SK-N-SH treated with all-trans-retinoic acid at 6 μM for 48 hours (cell line): ENCODE results near the gene CDH4.

ENCODE experiments used
- ATAC-seq: fragments of 200-7000 bp; cut with Tn5 transposase; 3 replicates; pipeline ENCODE4 v1.9.1; 2020; ENCODE audit warnings: mild to moderate bottlenecking, moderate library complexity
- ARNTL ChIP-seq: fragments of 450-650 bp; formaldehyde crosslinking; IDR thresholded peaks from 2 replicates; pipeline ENCODE4 v1.5.0; 2020; ENCODE audit warnings: low read depth, mild to moderate bottlenecking, moderate library complexity, borderline replicate concordance
- BACH2 ChIP-seq: fragments of 250-450 bp; sonication (Bioruptor Pico); IDR thresholded peaks from 2 replicates; pipeline ENCODE4 v1.9.0; 2021; ENCODE audit warnings: mild to moderate bottlenecking, borderline replicate concordance
- CSDC2 ChIP-seq: fragments of 250-450 bp; sonication (Bioruptor Pico); IDR thresholded peaks from 2 replicates; pipeline ENCODE4 v1.5.0; 2020; ENCODE audit warnings: mild to moderate bottlenecking, moderate library complexity
- GLIS3 ChIP-seq: fragments of 250-450 bp; sonication (Bioruptor Pico); IDR thresholded peaks from 2 replicates; pipeline ENCODE4 v1.5.0; 2020; ENCODE audit warnings: mild to moderate bottlenecking, moderate library complexity
- ISL1 ChIP-seq: fragments of 250-450 bp; sonication (Bioruptor Pico); IDR thresholded peaks from 2 replicates; pipeline ENCODE4 v2.1.2; 2022; ENCODE audit warnings: mild to moderate bottlenecking, moderate library complexity
- OSR1 ChIP-seq: fragments of 250-450 bp; sonication (Bioruptor Pico); IDR thresholded peaks from 2 replicates; pipeline ENCODE4 v1.8.0; 2022; ENCODE audit warnings: moderate library complexity, mild to moderate bottlenecking, inconsistent platforms
- PPARA ChIP-seq: fragments of 250-450 bp; sonication (Bioruptor Pico); IDR thresholded peaks from 2 replicates; pipeline ENCODE4 v1.5.0; 2020; ENCODE audit warnings: mild to moderate bottlenecking, borderline replicate concordance
- RARB ChIP-seq: fragments of 250-450 bp; sonication (Bioruptor Pico); IDR thresholded peaks from 2 replicates; pipeline ENCODE4 v1.8.0; 2021; ENCODE audit warnings: mild to moderate bottlenecking, moderate library complexity
- TCF4 ChIP-seq: fragments of 250-450 bp; sonication (Bioruptor Pico); IDR thresholded peaks from 2 replicates; pipeline ENCODE4 v1.8.0; 2021; ENCODE audit warnings: mild to moderate bottlenecking, moderate library complexity, borderline replicate concordance
- TOX ChIP-seq: fragments of 250-450 bp; sonication (Bioruptor Pico); IDR thresholded peaks from 2 replicates; pipeline ENCODE4 v1.8.0; 2021; ENCODE audit warnings: mild to moderate bottlenecking, moderate library complexity, borderline replicate concordance
- ZC3H10 ChIP-seq: fragments of 250-450 bp; sonication (Bioruptor Pico); IDR thresholded peaks from 2 replicates; pipeline ENCODE4 v1.5.1; 2021; ENCODE audit warnings: mild to moderate bottlenecking, moderate library complexity
- ZFP3 ChIP-seq: fragments of 250-450 bp; sonication (Bioruptor Pico); IDR thresholded peaks from 2 replicates; pipeline ENCODE4 v1.5.0; 2020; ENCODE audit warnings: mild to moderate bottlenecking, moderate library complexity
- ZNF565 ChIP-seq: fragments of 450-650 bp; formaldehyde crosslinking; conservative IDR thresholded peaks from 2 replicates; pipeline ENCODE4 v1.5.0; 2020; ENCODE audit warnings: low read depth, mild to moderate bottlenecking, moderate library complexity
- ZNF70 ChIP-seq: fragments of 450-650 bp; formaldehyde crosslinking; IDR thresholded peaks from 2 replicates; pipeline ENCODE4 v1.5.0; 2020; ENCODE audit warnings: mild to moderate bottlenecking, moderate library complexity
- ZNF8 ChIP-seq: fragments of 450-650 bp; formaldehyde crosslinking; IDR thresholded peaks from 2 replicates; pipeline ENCODE4 v1.5.0; 2020; ENCODE audit warnings: mild to moderate bottlenecking, moderate library complexity
- TF ChIP-seq, protein P1 (sequence below): fragments of 250-450 bp; sonication (Bioruptor Pico); IDR thresholded peaks from 2 replicates; pipeline ENCODE4 v1.5.1; 2021; ENCODE audit warnings: mild to moderate bottlenecking, moderate library complexity
- TF ChIP-seq, protein P2 (sequence below): fragments of 250-450 bp; sonication (Bioruptor Pico); IDR thresholded peaks from 2 replicates; pipeline ENCODE4 v1.8.0; 2021; ENCODE audit warnings: low read depth, mild to moderate bottlenecking, moderate library complexity, borderline replicate concordance
- TF ChIP-seq, protein P3 (sequence below): fragments of 250-450 bp; sonication (Bioruptor Pico); IDR thresholded peaks from 2 replicates; pipeline ENCODE4 v1.5.1; 2020; ENCODE audit warnings: low read depth, mild to moderate bottlenecking, moderate library complexity
- TF ChIP-seq, protein P4 (sequence below): fragments of 250-450 bp; sonication (Bioruptor Pico); IDR thresholded peaks from 2 replicates; pipeline ENCODE4 v1.5.0; 2020; ENCODE audit warnings: mild to moderate bottlenecking, moderate library complexity

The CDH4 gene

DNA sequence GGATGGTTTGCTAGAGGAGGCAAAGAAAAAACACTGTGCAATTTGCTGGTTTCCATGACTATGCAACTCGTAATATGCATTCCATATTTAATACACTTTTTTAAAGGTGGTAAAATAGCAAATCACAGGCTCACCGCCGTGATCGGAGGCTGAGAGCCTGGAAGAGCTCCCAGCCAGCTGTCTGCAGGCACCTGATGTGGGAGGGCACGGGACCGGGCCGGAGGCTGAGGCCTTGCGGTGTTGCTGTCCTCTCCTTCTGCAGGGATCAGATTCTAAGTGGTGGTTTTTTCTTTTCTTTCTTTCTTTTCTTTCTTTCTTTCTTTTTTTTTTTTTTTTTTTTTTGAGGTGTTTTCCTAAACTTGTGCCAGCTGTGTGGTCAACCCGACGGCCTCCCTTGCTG is 282.3 kb downstream of the CDH4 start:
- no peak for ATAC-seq
- TF ChIP-seq OSR1 (CRISPR knock-in tag) (no peak), ZFP3 (no peak), TOX (CRISPR knock-in tag) (no peak), ZNF565 (CRISPR knock-in tag) (no peak), CSDC2 (CRISPR knock-in tag) (no peak), PPARA (CRISPR knock-in tag) (no peak), RARB (no peak), BACH2 (CRISPR knock-in tag) (no peak), ARNTL (CRISPR knock-in tag) (no peak), ZNF70 (CRISPR knock-in tag) (no peak), ZNF8 (CRISPR knock-in tag) (no peak), TCF4 (CRISPR knock-in tag) (no peak)
- TF ChIP-seq, protein P1, sequence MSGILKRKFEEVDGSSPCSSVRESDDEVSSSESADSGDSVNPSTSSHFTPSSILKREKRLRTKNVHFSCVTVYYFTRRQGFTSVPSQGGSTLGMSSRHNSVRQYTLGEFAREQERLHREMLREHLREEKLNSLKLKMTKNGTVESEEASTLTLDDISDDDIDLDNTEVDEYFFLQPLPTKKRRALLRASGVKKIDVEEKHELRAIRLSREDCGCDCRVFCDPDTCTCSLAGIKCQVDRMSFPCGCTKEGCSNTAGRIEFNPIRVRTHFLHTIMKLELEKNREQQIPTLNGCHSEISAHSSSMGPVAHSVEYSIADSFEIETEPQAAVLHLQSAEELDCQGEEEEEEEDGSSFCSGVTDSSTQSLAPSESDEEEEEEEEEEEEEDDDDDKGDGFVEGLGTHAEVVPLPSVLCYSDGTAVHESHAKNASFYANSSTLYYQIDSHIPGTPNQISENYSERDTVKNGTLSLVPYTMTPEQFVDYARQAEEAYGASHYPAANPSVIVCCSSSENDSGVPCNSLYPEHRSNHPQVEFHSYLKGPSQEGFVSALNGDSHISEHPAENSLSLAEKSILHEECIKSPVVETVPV (CRISPR knock-in tag) = no peak
- TF ChIP-seq, protein P2, sequence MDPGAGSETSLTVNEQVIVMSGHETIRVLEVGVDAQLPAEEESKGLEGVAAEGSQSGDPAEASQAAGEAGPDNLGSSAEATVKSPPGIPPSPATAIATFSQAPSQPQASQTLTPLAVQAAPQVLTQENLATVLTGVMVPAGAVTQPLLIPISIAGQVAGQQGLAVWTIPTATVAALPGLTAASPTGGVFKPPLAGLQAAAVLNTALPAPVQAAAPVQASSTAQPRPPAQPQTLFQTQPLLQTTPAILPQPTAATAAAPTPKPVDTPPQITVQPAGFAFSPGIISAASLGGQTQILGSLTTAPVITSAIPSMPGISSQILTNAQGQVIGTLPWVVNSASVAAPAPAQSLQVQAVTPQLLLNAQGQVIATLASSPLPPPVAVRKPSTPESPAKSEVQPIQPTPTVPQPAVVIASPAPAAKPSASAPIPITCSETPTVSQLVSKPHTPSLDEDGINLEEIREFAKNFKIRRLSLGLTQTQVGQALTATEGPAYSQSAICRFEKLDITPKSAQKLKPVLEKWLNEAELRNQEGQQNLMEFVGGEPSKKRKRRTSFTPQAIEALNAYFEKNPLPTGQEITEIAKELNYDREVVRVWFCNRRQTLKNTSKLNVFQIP = no peak
- TF ChIP-seq, protein P3, sequence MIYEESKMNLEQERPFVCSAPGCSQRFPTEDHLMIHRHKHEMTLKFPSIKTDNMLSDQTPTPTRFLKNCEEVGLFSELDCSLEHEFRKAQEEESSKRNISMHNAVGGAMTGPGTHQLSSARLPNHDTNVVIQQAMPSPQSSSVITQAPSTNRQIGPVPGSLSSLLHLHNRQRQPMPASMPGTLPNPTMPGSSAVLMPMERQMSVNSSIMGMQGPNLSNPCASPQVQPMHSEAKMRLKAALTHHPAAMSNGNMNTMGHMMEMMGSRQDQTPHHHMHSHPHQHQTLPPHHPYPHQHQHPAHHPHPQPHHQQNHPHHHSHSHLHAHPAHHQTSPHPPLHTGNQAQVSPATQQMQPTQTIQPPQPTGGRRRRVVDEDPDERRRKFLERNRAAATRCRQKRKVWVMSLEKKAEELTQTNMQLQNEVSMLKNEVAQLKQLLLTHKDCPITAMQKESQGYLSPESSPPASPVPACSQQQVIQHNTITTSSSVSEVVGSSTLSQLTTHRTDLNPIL (CRISPR knock-in tag) = no peak
- TF ChIP-seq, all 23 proteins: peak for 0

DNA sequence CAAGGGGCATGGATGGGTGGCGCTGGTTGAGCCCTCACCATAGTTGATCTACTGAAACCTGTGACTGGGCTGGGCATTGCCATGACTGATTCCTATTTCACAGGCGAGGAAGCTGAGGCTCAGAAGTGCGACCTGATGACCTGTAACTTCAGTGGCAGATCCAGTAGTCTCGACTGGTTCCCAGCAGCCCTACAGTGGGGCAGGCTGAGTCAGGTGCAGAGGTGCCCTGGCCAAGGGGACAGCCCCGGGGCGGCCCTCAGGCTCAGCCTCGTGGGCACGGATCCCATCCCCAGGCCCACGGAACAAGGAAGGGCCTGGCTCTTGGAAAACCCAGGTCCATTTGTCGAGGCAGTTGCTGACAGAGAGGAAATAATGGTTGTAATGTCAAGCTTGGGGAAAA is 283.0 kb downstream of the CDH4 start:
- TF ChIP-seq ZFP3 = no peak
- no peak for TF ChIP-seq TCF4 (CRISPR knock-in tag)
- TF ChIP-seq, protein P3 (CRISPR knock-in tag) = no peak
- no peak for TF ChIP-seq ARNTL (CRISPR knock-in tag)
- no peak for TF ChIP-seq ZC3H10 (CRISPR knock-in tag)
- TF ChIP-seq, protein P2 = no peak
- TF ChIP-seq PPARA (CRISPR knock-in tag) = no peak
- TF ChIP-seq, protein P4, sequence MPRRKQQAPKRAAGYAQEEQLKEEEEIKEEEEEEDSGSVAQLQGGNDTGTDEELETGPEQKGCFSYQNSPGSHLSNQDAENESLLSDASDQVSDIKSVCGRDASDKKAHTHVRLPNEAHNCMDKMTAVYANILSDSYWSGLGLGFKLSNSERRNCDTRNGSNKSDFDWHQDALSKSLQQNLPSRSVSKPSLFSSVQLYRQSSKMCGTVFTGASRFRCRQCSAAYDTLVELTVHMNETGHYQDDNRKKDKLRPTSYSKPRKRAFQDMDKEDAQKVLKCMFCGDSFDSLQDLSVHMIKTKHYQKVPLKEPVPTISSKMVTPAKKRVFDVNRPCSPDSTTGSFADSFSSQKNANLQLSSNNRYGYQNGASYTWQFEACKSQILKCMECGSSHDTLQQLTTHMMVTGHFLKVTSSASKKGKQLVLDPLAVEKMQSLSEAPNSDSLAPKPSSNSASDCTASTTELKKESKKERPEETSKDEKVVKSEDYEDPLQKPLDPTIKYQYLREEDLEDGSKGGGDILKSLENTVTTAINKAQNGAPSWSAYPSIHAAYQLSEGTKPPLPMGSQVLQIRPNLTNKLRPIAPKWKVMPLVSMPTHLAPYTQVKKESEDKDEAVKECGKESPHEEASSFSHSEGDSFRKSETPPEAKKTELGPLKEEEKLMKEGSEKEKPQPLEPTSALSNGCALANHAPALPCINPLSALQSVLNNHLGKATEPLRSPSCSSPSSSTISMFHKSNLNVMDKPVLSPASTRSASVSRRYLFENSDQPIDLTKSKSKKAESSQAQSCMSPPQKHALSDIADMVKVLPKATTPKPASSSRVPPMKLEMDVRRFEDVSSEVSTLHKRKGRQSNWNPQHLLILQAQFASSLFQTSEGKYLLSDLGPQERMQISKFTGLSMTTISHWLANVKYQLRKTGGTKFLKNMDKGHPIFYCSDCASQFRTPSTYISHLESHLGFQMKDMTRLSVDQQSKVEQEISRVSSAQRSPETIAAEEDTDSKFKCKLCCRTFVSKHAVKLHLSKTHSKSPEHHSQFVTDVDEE (CRISPR knock-in tag) = no peak
- no peak for TF ChIP-seq ZNF565 (CRISPR knock-in tag)
- no peak for TF ChIP-seq ISL1 (CRISPR knock-in tag)
- no peak for TF ChIP-seq OSR1 (CRISPR knock-in tag)
- TF ChIP-seq, all 23 proteins: peak for 0
- no peak for ATAC-seq

DNA sequence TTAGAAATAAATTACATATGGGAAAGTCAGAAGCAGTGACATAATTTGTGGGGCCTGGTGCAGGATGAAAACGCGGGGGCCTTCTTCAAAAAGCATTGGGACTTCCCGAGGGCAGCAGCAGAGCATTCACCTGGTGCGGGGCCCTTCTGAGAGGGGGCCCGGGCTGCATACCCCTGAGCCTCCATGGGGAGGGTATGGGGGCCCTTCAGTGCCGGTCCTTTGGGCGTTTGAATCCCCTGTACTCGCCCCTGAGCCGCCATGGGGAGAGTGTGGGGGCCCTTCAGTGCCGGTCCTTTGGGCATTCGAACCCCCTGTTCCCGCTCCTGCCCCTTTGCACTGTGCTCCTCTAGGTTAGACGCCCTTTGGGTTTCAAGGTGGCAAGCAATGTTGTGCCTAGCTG is 283.5 kb downstream of the CDH4 start:
- TF ChIP-seq GLIS3 (no peak), BACH2 (CRISPR knock-in tag) (no peak), CSDC2 (CRISPR knock-in tag) (no peak)
- ATAC-seq = no peak
